PC-3 (cell line): ENCODE measurements around the gene DDX39A.

Source experiments
- CTCF ChIP-seq: fragments of 300-600 bp; sonication (generic); conservative IDR thresholded peaks from 2 replicates; pipeline ENCODE4 v1.5.1; 2017; ENCODE audit warnings: antibody characterized with exemption, low read depth, mild to moderate bottlenecking, low read length
- EZH2phosphoT487 ChIP-seq: fragments of 300-600 bp; sonication (generic); IDR thresholded peaks from 2 replicates; pipeline ENCODE4 v1.6.1; 2018; ENCODE audit warnings: mild to moderate bottlenecking, antibody characterized with exemption, low read length, borderline replicate concordance

- TF ChIP-seq EZH2phosphoT487, result no peak
- no peak for TF ChIP-seq CTCF
These were observed 7.8 kb downstream of the DDX39A start for GRCh38 chr19:14411161-14411937.
